A204.1 (cell line): Measurements from ENCODE around the gene IL26.
"Not testable (repeated sequence)": the region's sequence is repeated elsewhere in the genome, so short reads cannot be mapped to it uniquely, and the experiment has no call there.

Source experiments
- FAIRE-seq: peaks from 2 replicates; lab custom pipeline; 2012; peaks lifted over from hg19 to GRCh38; lab: Jason Lieb, UNC

The IL26 gene

GRCh38 chr12:68198507-68199086 lies 27.0 kb downstream of the IL26 start:
- FAIRE-seq, result no peak

GRCh38 chr12:68190301-68190700 lies 35.3 kb downstream of the IL26 start:
- no peak for FAIRE-seq

- no peak for FAIRE-seq
Measured at GRCh38 chr12:68189821-68190242, 35.8 kb downstream of the IL26 start.

- no peak for FAIRE-seq
Measured at GRCh38 chr12:68185598-68185997, 40.0 kb downstream of the IL26 start.

GRCh38 chr12:68180792-68181744 lies 44.5 kb downstream of the IL26 start:
- no peak for FAIRE-seq

GRCh38 chr12:68178774-68179439 lies 46.7 kb downstream of the IL26 start:
- no peak for FAIRE-seq

GRCh38 chr12:68178184-68178583 lies 47.4 kb downstream of the IL26 start:
- no peak for FAIRE-seq

GRCh38 chr12:68177562-68177961 lies 48.0 kb downstream of the IL26 start:
- FAIRE-seq, result no peak

GRCh38 chr12:68176257-68176656 lies 49.4 kb downstream of the IL26 start:
- FAIRE-seq, result no peak

- no peak for FAIRE-seq
Measured at GRCh38 chr12:68175557-68176061, 50.0 kb downstream of the IL26 start.

- not testable (repeated sequence) for FAIRE-seq
Measured at GRCh38 chr12:68174761-68175160, 50.8 kb downstream of the IL26 start.

GRCh38 chr12:68173792-68174191 lies 51.8 kb downstream of the IL26 start:
- FAIRE-seq, result no peak

- FAIRE-seq, result no peak
Measured at GRCh38 chr12:68170726-68171125, 54.9 kb downstream of the IL26 start.

GRCh38 chr12:68169213-68169889 lies 56.3 kb downstream of the IL26 start:
- no peak for FAIRE-seq

GRCh38 chr12:68166317-68166831 lies 59.2 kb downstream of the IL26 start:
- FAIRE-seq, result no peak

- FAIRE-seq, result no peak
Measured at GRCh38 chr12:68163560-68164081, 62.0 kb downstream of the IL26 start.

- no peak for FAIRE-seq
Measured at GRCh38 chr12:68162374-68162773, 63.2 kb downstream of the IL26 start.

- FAIRE-seq, result no peak
Measured at GRCh38 chr12:68159681-68160304, 65.8 kb downstream of the IL26 start, which contains the start of gene IFNG. TSS of gene IFNG (minus strand) at chr12:68159740. CDS start at chr12:68159615, 125 bp downstream.

- FAIRE-seq, result no peak
Measured at GRCh38 chr12:68158432-68158831, 67.2 kb downstream of the IL26 start.

GRCh38 chr12:68157380-68157779 lies 68.2 kb downstream of the IL26 start:
- FAIRE-seq, result no peak

- FAIRE-seq, result no peak
Measured at GRCh38 chr12:68156636-68157035, 69.0 kb downstream of the IL26 start.
